ENCODE measurements around the gene PSMG4. TPM values are rescaled to one million over a fixed set of nuclear protein-coding genes. Genes with fewer than 3 reads are reported as not detected.

The PSMG4 gene
- total RNA-seq, 1 donor from 2014 or later = 19.6 TPM

DNA sequence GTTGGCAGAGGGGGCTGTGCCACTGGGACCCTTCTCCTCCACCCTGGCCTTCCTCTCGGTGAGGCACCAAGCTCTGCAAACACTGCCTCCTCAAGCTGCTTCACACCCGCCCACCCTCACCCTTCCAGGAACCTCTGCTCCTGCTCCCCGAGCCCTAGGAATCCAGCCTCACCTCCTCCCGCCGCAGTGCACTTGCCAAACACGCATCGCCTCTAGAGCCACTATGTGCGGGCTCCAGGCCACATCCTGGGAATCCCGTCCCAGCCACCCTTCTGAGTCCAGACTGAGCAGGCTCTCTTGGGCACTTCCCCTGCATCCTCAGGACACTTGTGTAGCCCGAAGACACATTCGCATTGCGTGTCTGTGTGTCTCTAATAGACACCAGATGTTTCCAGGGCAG is 18.5 kb downstream of the PSMG4 start:
- ATAC-seq = no peak

DNA sequence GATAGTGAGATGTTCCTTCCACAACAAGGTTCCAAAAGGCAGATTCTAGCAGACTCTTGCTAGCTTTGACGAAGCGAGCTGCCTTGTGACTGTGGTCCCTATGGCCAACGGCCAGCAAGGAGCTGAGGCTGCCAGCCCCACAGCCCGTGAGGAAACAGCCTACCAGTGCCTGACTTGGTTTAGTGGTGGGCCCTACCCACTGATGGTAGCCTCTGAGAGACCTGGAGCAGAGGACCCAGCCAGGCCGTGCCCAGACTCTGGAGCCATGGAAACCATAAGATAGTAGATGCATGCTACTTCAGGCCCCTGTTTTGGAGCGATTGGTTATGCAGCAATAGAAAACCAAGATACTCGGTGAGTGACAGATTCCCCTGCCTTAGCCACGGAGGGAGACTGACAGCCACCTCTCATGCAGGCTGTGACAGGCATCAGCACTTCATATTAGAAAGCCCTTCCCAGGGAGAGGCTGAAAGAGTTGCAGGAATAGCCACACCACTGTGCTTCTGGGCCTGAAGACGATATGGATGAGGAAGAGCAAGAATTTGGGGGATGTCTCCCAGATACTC is 19.2 kb downstream of the PSMG4 start:
- no peak for ATAC-seq

DNA sequence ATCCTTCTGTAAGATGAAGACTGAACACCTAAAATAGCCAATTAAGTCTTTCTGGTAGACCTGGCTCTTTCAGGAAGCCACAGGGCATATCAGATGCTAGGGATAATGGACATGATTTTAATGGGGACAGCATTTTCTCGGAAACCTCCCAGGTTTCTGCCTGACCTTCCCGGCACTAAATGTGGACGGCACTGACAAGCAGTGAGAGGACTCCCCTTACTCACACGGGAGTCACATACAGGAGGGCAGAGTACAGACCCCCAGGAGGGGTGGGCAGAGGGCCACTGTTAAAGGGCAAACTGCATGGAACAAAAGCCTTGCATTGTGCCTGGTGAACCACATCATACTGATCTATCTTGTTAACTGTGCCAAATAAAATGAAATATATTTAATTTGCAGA is 19.9 kb downstream of the PSMG4 start:
- no peak for ATAC-seq

DNA sequence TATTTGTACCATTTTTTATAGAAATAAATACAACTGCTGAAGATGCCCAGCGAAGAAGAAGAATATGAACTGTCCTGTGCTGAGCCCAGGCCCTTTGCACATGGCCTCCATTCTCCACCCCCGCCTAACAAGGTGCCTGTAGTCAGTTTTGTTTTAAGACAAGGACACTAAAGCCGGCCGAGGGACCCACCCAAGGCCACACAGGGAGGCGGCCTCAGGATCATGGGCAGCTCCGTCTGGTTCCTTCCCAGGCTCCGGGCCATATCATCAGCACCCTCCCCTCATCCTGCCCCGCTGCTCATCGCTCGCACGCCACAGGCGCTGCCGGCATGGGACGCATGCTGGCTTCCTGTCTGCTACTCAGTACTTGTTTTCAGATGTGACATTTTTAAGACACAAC is 21.3 kb downstream of the PSMG4 start:
- ATAC-seq = no peak

DNA sequence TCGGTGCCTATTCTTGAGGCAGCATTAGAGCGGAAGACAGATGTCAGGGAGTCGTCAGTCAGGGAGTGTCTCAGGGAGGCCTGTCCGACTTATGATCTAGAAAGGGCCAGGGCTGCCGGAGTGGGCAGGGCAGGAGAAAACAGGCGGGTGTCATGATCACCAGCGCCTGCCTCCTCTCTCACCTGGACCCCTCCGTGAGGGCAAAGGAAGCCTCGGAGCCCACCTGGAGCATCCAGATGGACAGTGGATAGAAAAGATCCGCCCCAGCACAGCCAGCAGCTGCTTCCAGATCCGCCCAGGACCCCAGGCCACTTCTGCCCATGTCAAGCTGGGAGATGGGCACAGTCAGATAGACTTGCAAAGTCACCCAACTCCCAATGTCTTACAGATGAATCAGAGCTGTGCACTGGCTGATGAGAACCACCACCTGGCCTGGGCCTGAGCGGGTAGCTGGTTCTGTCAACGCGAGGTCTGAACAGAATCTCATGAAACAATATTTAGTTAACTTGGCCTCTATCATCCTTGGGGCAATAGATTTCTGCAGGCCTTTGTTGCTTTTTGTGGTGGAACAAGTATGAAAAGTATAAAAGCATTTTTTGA is 22.2 kb downstream of the PSMG4 start:
- no peak for ATAC-seq

DNA sequence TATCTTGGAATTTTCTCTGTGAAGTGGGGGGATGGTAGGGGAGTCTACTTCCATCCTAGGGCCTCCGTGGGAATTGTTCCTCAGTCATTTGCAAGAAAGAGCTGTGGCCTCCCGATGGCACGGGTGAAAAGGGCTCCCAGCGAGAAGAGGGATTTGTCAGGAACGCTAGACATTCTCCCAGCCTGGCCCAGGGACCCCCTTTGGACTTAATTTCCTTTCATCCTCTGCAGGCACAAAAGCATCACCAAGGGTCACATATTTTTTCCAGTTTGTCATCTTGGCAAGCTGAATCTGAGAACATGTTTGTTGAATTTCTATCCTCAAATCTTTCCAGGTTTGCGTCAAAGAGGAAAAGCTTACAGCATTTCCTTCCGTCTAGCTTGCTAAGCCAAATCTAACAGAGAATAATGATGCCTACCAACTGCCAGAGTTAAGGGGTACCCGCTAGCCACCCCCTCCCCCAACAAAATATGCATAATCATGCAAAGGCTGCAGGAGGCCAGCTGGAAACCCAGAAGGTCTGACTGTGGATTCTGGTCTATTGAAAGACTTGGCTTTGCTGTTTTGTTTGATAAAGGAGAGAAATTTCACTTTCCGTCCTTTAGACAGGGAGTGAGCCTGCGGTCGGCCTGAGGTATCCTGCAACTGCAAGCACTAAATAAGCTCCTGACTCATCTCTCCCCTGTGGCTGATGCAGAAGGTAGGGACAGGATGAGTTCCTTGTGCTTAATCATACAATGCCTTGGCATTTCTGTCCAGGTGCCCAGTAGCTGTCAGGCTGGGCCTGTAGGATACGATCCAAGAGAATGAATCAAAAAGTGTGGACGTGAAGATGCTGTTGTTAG is 23.1 kb downstream of the PSMG4 start:
- ATAC-seq = peak; percentile 88

DNA sequence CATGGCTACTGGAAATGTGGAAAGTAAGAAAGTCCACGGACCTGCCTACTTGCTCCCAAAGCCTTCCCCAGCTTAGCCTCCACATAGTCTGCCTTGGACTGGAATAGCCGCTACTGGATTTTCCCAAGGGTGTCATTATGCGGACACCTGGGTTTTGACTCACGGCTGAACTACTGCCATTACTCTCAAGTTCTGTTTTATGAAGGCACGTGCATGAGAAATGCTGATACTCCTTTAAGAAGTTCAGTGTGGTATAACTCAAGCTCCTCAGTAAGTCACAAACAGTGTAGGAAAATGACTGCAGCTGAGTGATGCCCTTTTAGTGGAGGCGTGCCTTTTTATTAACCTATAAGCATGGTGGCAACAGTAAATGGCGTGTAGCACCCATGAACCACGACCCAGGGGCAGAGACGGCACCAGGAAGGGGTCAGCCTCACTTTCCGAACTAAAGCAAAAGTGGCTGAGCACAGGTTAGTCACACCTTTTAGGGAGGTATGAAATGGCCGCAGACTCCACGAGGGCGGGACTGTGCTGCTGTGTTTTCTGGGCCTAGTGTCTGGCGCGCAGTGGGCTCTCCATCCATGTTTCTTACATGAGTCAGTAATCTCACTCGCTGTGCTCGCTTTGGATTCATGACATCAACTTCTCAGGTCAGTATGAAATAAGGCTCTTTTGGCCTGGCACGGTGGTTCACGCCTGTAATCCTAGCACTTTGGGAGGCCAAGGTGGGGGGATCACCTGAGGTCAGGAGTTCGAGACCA is 23.9 kb downstream of the PSMG4 start:
- no peak for ATAC-seq

DNA sequence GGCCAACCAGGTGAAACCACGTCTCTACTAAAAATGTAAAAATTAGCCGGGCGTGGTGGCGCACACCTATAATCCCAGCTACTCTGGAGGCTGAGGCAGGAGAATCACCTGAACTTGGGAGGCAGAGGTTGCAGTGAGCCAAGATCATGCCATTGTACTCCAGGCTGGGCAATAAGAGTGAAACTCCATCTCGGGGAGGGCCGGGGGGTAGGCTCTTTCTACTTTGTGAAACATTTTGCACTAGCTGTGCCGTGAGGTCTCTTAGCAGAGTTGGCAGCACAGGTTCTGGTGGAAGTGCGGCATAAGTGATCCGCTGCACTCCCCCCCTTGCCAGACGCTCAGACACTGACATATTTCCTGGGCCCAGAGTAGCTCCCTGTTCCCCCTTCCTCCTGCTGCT is 24.5 kb downstream of the PSMG4 start:
- ATAC-seq = no peak

DNA sequence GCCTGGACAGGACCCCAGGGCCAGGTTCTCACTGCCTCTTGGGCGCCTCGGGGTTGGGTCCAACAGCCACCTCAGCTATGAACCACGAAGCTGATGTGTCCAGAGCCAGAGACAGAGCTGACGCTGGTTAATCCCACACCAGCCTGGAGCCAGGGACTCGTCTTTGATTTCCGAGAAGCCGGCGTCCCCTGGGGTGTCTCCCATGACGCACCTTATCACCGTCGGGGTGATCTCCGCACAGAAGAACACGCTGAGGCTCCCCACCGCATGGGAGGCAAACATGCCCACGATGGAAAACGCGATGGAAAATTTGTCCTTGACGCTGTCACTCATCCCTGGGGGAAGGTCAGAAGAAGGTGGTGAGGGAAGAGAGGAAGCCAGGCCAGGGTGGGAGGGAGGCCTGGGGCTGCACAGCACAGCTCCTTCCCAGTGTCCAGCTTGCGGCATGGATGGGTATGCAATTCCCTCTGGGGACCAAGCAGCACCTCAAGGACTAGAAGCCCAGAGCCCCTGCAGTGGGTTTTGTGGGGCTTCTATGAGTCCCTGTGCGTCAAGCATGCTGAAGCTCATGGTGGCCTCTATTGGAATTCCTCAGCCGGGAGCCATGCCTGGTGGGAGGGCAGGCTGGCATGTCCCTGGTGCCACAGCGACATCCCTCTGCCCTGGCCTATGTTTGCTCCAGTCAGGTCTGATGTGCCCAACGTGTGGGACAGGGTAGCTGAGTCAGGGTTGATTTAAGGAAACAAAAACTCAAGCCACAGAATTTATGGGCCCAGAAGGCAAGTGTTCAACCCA is 25.1 kb downstream of the PSMG4 start:
- no peak for ATAC-seq

DNA sequence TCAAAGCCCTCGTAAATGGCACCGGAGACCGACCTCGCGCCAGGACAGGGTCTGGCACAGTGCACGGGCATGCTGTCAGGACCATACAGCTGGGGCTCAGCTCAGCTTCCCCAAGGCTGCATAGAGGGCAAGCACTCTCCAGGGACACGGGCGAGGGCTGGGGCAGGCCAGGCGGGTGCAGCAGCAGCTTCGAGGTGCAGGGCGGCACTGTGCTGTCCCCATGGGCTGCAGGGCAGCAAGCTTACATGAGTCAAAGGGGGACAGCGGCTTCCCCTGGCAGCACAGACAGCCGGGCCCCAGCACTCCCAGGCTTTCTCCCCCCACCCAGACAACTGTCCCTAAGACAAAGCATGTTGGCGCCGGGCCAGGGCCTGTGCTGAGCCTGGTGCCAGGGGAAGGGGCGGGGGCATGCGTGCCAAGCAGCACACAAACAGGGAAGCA is 25.7 kb downstream of the PSMG4 start:
- no peak for ATAC-seq

DNA sequence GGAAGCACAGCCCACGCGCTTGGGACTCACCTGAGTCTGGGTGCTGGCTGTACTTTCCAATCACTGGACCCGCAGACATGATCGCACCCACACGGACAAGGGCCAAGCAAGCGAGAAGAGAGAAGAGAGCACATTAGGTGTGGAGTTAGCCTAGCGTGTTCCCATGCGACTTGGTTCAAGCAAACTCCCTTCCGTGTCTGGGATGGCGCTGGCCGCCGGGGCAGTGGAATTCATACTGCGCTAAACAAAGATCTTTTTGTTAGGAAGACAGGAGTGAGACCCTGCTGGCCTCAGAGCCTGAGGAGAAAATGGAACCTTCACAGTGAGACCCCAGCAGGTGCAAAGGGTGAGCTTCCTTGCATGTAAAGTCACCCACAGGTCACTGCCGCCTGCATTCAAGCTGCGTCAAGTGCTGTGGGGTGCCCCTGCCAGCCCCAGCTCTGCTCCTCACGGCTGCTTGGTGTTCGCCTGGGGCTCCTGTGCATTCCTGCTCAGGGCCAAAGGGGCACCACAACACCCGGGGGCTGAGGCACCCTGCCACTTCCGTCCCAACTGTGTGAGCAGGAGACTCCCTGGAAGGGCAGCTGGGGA is 26.4 kb downstream of the PSMG4 start:
- ATAC-seq = no peak

DNA sequence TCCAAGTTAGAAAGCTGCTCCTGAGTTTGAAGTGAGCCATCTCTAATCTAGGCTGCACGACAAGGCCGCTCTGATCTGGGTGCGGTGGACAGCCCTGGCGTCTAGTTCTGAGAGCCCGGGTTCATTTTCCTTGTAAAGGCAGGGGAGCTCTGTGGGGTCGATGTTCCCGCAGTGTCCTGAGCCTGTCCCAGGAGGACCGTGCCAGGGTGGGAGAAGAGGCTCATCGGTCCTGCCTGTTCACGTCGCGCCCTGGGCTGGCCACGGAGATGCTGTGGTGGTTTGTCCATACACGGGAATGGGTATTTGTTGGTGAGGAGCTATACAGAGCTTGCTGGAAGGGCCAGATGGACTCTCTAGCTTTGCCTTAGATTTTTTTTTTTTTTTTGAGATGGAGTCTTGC is 27.0 kb downstream of the PSMG4 start:
- no peak for ATAC-seq

DNA sequence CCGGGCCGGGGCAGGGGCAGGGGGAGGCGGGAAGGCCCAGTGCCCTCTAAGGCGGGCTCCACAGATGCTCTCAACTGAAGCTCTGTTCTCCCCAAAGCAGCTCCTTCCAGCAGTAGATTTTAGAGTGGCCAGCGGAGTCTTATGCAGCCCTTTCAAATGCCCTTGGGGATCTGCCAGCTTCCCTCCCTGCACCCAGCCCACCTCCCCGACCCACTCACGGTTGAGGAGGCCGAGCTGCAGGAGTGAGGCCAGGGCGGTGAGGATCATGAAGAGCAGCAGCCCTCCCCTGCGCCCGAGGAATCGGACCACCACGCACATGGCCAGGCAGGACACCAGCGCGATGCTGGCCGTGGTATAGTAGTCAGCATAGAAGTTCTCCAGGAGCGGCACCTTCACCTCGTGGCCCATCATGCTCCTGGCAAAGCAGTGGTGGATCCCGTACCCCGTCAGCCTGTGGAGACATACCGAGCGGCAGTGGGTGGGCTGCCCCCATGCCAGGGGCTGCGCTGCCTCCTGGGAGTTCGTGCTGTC is 28.0 kb downstream of the PSMG4 start:
- no peak for ATAC-seq

DNA sequence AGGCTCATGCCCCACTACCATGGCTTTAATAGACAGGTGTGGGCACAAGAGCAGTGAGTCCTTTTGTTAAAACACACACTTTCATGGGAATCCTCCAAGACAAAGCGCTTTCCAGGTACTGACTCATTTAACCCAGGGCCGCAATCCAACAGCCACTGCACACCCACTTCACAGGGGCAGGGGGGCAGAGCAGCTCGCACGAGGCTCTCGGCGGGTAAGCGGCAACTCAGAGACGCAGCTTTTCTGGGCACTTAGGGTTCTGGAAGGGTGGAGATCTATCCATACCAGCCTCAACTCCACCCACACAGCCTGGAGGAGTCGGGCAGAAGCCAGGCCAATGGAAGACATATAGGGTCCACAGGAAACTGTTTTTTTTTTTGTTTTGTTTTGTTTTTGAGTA is 28.6 kb downstream of the PSMG4 start:
- ATAC-seq = peak; percentile 36

DNA sequence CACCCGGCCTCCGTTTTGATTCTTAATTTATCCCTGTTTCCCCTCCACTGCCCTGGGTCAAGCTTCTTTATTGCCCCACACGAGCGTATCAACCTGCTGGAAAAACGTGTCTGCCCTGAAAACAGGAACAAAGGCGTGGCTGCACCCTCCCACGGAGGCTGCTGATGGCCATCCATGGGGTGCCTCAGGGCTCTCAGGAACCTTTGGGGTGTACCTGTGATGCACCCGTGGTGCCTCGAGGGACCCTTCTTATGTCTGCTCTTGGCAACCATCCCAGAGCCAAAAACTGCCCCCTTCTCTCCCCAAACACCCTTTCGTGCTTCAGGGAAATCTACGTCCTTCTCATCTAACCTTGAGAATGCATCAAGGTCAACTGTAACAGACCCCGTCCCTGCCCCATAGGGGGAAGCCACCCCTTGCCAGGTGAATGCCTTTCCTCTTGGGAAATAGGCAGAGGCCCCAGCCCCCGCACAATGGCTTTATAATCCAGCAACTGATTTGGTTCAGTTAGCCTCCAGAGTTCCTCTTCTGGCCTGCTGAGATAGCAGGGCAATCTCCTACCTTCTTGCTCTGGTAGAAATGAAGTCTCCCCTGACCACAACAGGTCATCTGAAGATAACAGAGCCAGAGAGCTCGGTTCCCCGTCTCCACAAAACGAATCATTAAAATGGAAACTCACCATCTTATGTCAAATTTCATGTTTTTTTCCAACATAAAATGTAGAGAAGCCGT is 29.4 kb downstream of the PSMG4 start:
- ATAC-seq = peak; percentile 18

DNA sequence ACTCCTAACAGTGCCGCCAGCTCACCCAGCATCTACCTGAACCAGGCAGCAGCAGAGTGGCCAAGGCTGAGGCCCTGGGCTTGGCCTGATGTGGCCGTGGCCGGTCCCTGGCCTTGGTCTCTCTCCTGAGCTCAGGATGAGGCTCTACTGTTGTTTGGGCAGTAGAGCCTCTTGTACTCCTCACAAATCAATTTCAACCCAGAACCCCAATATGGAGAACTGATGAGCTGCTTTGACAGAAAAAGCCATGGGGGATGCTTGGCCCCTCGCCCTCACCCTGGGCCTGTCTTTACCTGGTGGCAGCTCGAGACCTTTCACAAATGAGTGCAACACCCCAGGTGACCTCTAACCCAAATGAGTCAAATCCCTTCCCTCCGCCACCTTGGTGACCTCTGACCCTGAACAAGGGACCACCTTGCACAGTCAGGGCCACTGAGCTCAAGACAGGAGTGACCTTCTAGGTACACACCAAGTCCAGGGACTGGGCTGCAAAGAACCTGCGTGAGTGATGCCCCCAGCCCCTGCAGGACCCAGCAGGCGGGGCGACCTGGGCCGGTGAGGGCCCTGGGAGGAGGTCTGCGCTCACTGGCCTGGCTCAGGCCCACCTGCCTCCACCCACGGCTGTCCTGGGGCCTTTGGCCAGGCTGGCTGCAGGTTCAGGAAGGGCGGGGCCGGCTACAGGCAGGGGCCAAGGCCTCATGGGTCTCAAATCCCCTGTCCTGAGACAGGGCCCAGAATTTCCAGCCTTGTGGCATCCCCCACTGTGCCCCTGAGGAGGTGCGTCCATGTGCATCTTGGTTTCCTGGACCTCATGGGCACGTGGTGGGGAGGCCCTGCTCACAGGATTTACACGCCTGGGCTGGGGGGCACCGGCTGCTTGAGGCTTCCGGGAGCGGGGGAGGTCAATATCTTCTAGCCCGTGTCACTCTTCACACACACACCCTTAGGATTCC is 30.2 kb downstream of the PSMG4 start:
- peak; percentile 6 for ATAC-seq

DNA sequence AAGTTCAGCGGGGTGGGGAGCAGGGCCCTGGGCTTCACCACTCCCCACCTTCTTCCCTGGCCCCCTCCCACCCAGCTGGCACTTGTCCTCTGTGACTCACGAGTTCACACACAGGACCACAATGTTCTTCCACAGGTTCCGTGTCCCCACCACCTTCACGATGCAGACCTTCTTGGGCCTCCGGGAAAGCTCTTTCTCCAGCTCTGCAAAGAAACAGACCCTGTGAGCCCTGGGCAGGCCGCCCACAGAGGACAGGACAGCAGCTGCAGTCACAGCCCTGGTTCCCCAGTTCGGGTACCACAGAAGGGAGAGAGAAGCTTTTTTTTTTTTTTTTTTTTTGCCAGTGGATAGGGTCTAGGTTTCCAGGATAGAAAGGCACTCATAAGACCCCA is 30.9 kb downstream of the PSMG4 start:
- no peak for ATAC-seq

DNA sequence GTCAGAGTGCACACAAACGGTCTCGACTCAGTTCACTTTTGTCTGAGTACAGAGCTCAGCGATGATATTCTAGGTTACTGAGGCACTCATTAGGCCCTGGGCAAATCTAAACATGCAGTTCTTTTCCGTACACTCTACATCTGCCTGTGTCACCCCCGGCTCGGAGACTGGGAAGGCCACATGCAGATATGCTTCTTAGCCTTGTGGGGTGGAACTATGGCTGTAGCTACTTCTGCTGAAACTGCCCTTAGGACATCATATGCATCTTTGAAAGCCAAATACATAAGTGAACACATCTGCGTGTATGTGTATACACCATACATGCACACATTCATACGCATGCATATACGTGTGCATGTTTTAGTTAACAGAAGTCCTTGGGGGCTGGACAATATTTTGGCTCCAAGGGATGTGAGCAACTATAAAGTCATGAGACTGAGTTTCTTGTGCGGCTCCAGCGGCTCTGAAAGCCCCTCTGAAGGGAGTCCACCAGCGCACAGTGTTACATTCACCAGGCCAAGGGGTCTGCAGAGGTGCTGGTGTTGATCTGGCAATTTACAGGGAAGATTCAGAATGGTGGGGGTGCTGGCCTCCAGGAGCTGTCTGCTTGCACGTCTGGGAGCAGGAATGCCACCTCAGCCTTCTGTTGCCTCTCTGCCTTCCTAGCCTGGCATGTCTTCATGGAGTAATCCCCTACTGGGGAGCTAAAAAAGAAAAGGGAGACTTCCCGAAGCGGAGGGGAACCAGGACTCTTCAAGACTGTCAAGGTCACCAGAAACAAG is 31.6 kb downstream of the PSMG4 start:
- ATAC-seq = no peak

DNA sequence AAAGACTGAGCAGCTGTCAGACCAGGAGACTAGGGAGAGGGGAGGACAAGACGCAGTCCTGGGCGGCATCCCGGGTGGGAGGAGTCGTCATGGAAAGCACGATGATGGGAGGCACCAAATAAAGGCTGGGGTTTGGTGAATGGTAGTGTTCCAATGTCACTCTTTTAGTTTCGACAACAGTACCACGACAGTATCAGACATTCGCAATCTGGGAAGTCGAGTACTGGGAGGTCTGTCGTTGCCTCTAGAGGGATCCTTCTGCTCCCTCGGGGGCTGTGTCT is 32.1 kb downstream of the PSMG4 start:
- no peak for ATAC-seq
